ENCODE data around the gene GRID2. TPM values are rescaled to one million over a fixed set of nuclear protein-coding genes. Genes with fewer than 3 reads are reported as not detected.

The GRID2 gene
- total and polyA plus RNA-seq, 2 of the 4 experiments (the other 2 are of a cell fraction): under 0.01 TPM; not detected in 1

GRCh38 chr4:92516450-92516849 is 212.7 kb downstream of the GRID2 start:
- no TSS peak for BruUV-seq (replicated peaks)

More at GRCh38 chr4:92516450-92516849, 212.7 kb downstream of the GRID2 start:
- Histone ChIP-seq H3K4me3 (ENCODE audit: insufficient read depth, low read depth, low read length) (no peak overlapping the region), H3K4ac (ENCODE audit: low read depth, low read length) (no peak overlapping the region), H3K56ac (ENCODE audit: extremely low read depth, insufficient read depth, low read length) (no peak overlapping the region), H2BK20ac (ENCODE audit: low read depth, low read length) (no peak overlapping the region), H3K23ac (ENCODE audit: low read depth, low read length) (no peak overlapping the region), H3K9me3 (ENCODE audit: control insufficient read depth, insufficient read depth, low read length) (no peaks in the 10 kb centered on the region), H3K9ac (ENCODE audit: low read depth, low read length) (no peak overlapping the region), H4K20me1 (ENCODE audit: insufficient read depth, low read length) (no peaks in the 10 kb centered on the region), H3K4me1 (ENCODE audit: control insufficient read depth, insufficient read depth, low read length) (no peaks in the 10 kb centered on the region), H2AFZ (replicated peaks; ENCODE audit: low read length, poor library complexity) (no peak overlapping the region), H4K91ac (ENCODE audit: insufficient read depth, low read depth, low read length) (no peak overlapping the region), H3K79me1 (ENCODE audit: low read depth in 1 of 2, low read length in 2 of 2) (no peaks in the 10 kb centered on the region), H4K5ac (ENCODE audit: low read depth, low read length) (no peak overlapping the region), H2AK9ac (replicated peaks; ENCODE audit: low read depth, low read length, poor library complexity) (no peak overlapping the region), H3K14ac (replicated peaks; ENCODE audit: low read depth, low read length) (no peak overlapping the region), H2AK5ac (ENCODE audit: low read depth, low read length) (no peak overlapping the region), H3K9me1 (ENCODE audit: insufficient read depth, low read length) (no peaks in the 10 kb centered on the region), H3K27me3 (ENCODE audit: control insufficient read depth, insufficient read depth, low read length) (no peaks in the 10 kb centered on the region), H4K8ac (ENCODE audit: low read depth in 2 of 2, low read length in 2 of 2) (no peak overlapping the region), H3K18ac (ENCODE audit: low read depth, low read length) (no peak overlapping the region), H3K27ac (ENCODE audit: insufficient read depth, low read length) (no peak overlapping the region), H2BK120ac (ENCODE audit: low read depth, low read length) (no peak overlapping the region), H2BK15ac (ENCODE audit: low read depth, low read length) (no peak overlapping the region), H2BK5ac (ENCODE audit: low read depth, low read length, poor library complexity, severe bottlenecking) (no peak overlapping the region), H3K4me2 (ENCODE audit: low read depth, low read length) (no peak overlapping the region), H3K36me3 (ENCODE audit: control insufficient read depth, insufficient read depth, low read length) (no peaks in the 10 kb centered on the region)
- WGBS, 2 experiments (ENCODE audit: extremely low coverage in 2 of 2, insufficient read length in 1 of 2): no CpG with 5 or more reads among the region's 6 CpGs
- dilution Hi-C loops (cut with HindIII; ENCODE audit: low sequenced_read_pairs, unreplicated experiment): no loop called here
- POLR2A ChIA-PET (ENCODE audit: unreplicated experiment): no interaction called here
- intact Hi-C loops (cut with micrococcal nuclease): no loop called here
- DNase-seq (no peak), ATAC-seq (ENCODE audit: low read depth) (no peak)
- no peak for TF ChIP-seq RCOR1 (IDR thresholded peaks at IDR 0.05; ENCODE audit: insufficient replicate concordance, low read length)
- TF ChIP-seq BHLHE40 (IDR thresholded peaks at IDR 0.05; ENCODE audit: low read depth, low read length): no peak
- TF ChIP-seq MXI1 (IDR thresholded peaks at IDR 0.05; ENCODE audit: borderline replicate concordance, low read depth, low read length): no peak
- TF ChIP-seq CEBPB (IDR thresholded peaks at IDR 0.05; ENCODE audit: low read depth, low read length): no peak
- TF ChIP-seq USF2 (IDR thresholded peaks at IDR 0.05; ENCODE audit: low read depth, low read length): no peak
- no peak for TF ChIP-seq POLR2A (IDR thresholded peaks at IDR 0.05; ENCODE audit: low read depth, low read length)
- TF ChIP-seq SMC3 (IDR thresholded peaks at IDR 0.05; ENCODE audit: low read depth, low read length): no peak
- TF ChIP-seq CTCF (conservative IDR thresholded peaks at IDR 0.05; ENCODE audit: low read depth, low read length): no peak
- CTCF ChIA-PET: interaction anchor here (0.7 kb wide), 1 partner anchor 31 kb away, joined by 3 read pairs; no protein-coding TSS in a partner anchor
- in situ Hi-C loops (cut with MboI; ENCODE audit: low sequenced_read_pairs): no loop called here
